Measurements from ENCODE around the gene MRPL3. TPM values are rescaled to one million over a fixed set of nuclear protein-coding genes. Genes with fewer than 3 reads are reported as not detected.
A peak's percentile ranks its signal among the peaks of the same experiment; 100 is the strongest.
"Not testable (repeated sequence)": the region's sequence is repeated elsewhere in the genome, so short reads cannot be mapped to it uniquely, and the experiment has no call there.

Gene MRPL3
- polyA plus RNA-seq, 3 donors, result 108 to 116 (median 109) TPM

DNA sequence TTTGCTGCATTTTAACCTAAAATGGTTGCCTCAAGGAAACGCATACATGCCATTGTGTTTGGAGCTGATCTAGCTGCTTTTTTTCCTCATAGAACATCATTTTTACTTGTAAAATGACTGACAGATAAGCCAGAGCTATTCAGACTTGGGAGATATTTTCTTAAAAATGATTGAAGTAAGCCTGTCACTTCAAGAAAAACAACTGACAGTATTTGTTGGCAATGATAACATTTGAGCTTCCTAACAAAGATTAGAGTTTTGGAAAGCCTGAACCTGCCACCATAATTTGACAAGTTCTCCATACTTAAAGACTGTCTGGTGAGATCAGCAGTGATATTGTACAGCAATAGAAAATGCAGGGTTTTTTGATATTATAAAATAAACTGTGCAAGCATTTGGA lies 27.6 kb upstream of the MRPL3 start:
- DNase-seq, result no peak

- peak; percentile 73 for DNase-seq
Measured at GRCh38 chr3:131526801-131527347, 24.1 kb upstream of the MRPL3 start.

DNA sequence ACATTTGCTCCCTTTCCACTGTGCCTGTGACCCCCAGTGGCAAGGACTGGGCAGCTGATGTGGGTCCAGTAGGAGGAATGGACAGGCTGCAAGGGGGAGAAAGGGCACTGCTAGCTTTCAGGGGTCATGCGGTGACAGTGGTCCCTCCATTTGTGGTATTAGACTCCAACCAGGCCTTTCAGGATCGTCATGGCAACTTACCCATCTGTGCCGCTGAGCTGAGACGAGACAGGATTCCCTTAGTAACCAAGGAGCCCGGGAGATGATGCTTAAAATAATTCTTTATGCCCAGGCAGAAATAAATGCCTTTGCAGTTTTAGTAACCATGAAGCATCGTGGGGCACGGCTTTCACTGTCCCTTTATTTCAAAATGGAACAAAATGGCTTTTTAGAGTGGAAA lies 15.9 kb upstream of the MRPL3 start:
- DNase-seq, result no peak

- DNase-seq, result no peak
Measured at GRCh38 chr3:131505421-131505820, 2.6 kb upstream of the MRPL3 start.

- no peak for DNase-seq
Measured at GRCh38 chr3:131503320-131503635, 507 bp upstream of the MRPL3 start.

DNA sequence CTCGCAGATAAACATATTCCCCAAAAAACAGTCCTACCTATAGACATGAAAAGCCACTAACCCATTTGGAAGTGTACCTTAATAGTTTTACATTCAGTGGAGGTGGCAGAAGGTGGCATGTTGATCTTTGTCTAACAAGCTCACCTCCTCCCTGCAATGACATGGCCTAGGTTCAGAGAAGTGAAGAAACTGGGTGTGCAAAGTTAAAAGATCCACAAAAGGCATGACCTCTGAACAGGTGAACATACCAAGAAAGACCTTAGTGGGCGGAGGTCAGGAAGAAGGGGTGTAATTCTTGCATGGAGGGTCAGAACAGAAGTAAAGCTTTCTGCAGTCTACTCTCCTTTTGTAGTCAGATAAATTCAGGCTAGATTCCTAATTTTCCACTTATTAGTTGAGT lies 822 bp downstream of the MRPL3 start:
- DNase-seq, result no peak

DNA sequence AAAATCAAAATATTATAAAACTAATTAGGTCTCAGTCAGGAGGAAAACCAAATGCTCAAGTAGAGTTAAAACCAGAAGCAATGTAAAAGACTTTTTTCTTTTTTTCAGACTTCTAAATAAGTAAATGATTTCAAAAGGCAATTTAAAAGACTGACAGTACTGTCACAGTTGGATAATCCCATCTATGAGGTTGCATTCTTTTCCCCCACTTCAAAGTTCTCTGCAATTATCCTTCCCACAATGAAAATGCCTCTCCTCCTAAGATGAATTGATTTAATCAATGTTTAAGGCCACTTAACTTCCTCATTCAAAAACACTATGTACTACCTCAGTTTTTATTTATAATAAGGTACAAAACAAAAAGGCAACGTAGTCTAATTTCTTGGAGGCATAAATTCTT lies 8.1 kb downstream of the MRPL3 start:
- peak; percentile 30 for DNase-seq

DNA sequence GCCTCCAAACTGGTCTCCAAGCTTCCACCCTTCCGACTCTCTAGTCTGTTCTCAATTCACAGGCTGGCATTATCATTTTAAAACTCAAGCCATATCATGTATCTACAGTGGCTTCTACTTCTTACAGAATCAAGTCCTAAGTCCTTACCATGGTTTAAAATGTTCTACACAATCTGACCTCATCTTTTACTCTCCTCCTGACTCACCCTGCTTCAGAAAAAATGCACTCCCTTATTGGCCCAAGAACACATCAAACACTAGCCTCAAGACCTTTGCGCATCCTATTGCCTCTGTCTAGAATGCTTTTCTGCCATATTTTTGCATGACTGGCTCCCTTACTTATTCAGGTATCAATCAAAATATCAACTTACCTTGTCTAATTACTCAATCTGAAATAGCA lies 11.0 kb downstream of the MRPL3 start:
- DNase-seq, result no peak

DNA sequence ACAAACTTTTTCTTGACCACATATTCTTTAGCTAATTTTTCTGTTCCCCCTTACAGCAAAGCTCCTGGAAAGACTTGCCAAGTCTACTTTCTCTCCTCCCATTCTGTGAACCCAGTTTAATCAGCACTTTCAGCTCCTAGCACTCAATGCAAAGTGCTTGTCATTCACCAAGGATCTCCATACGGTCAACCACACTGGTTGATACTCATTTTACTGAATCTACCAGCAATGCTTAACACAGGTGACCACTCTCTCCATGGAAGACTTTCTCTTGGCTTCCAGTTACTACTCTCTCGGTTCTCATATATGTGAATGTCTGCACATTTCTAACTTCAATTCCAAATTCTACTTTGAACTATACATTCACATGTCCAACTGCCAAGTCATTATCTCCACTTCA lies 11.7 kb downstream of the MRPL3 start:
- DNase-seq, result no peak

DNA sequence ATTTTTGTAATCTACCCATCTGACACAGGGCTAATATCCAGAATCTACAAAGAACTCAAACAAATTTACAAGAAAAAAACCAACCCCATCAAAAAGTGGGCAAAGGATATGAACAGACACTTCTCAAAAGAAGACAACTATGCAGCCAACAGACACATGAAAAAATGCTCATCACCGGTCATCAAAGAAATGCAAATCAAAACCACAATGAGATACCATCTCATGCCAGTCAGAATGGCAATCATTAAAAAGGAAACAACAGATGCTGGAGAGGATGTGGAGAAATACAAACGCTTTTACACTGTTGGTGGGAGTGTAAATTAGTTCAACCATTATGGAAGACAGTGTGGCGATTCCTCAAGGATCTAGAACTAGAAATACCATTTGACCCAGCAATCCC lies 16.2 kb downstream of the MRPL3 start:
- not testable (repeated sequence) for DNase-seq

- no peak for DNase-seq
Measured at GRCh38 chr3:131485119-131485518, 17.7 kb downstream of the MRPL3 start.

- no peak for DNase-seq
Measured at GRCh38 chr3:131484496-131485111, 18.2 kb downstream of the MRPL3 start.

DNA sequence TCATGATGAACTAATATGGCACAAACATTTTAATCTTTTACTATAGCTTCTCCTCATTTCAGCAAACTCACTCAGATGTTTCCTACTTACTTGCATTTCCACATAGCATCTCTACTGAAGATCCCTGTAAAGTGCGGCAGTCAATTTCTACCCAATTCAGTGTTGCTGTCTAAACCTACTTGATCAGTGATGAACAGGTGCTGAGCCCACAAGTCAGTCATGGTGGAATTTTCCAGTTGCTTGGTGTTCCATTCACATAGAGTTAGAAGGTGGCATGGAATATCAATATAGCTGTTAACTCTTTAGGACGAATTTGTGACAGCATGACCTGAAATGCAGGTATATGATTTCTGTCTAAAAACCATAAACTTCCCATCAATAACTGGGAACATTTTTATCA lies 22.7 kb downstream of the MRPL3 start:
- DNase-seq, result no peak

DNA sequence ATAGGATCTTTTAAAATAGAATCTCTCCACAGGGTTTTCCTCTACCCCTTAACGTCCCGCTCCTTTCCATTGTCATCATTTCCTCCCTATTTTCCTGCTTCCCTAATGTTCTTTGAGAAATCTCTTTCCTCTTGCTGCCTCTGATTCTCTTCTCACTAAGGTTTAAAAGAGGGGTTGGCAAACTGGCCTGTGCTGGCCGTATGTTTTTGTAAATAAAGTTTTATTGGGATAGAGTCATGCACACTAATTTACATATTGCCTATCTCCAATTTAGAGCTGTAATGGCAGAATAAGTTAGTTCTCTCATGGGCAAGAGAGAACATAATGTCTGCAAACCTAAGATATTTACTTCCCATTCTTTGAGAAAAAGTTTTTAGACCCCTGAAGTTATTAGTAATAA lies 25.0 kb downstream of the MRPL3 start:
- no peak for DNase-seq

DNA sequence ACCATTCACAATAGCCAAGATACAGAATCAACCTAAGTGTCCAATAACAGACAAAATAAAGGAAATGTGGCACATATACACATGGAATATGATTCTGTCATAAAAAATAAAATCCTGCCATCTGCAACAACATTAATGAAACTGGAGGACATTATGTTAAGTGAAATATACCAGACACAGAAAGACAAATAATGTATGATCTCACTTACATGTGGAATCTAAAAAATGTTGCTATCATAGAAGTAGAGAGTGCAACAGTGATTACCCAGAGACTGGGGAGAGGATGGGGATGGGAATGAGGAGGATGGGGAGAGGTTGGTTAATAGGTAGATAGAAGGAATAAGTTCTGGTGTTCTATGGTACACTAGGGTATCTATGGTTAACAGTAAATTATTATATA lies 28.7 kb downstream of the MRPL3 start:
- no peak for DNase-seq

- no peak for DNase-seq
Measured at GRCh38 chr3:131470377-131470776, 32.4 kb downstream of the MRPL3 start.

DNA sequence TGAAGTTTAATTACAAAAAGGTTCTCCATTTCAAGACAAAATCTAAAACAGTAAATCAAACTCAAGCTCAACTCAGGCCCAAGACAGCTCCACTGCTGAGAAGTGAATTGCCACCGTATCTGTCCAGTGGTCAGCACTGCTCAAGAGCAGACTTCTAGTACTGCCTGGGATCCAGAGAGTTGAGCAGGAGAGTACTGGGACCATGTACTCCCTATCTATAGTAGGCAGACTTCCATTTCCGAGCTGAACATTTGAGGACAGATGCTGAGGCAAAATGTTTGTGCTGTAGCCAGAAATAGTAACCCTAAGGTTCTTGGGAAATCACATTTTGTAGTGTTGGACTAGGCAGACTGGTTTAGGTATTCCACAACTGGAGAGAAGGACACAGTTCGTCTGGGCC lies 44.1 kb downstream of the MRPL3 start:
- DNase-seq, result no peak

GRCh38 chr3:131457220-131457619 lies 45.6 kb downstream of the MRPL3 start:
- DNase-seq, result no peak

DNA sequence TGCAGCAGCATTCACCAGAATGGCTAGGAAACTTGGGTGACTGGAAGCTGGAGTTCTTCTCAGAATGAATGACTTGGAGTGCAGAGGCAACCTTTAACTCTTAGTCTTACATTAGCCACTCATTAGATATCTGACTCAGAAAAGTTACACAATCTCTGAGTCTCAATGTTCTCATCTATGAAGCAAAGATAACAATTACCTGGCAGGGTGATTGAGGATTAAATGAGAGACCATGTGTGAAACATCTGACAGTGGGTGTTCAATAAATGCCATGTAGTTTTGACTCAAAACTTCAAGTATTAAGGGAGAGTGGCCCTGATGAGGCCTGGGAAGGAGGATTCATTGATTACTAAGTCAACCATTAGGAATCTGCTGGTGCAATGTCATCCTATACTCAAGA lies 48.3 kb downstream of the MRPL3 start:
- no peak for DNase-seq

- DNase-seq, result no peak
Measured at GRCh38 chr3:131453533-131453932, 49.2 kb downstream of the MRPL3 start.

- no peak for DNase-seq
Measured at GRCh38 chr3:131447349-131447748, 55.4 kb downstream of the MRPL3 start.

GRCh38 chr3:131444180-131444579 lies 58.6 kb downstream of the MRPL3 start:
- DNase-seq, result no peak

GRCh38 chr3:131439084-131439483 lies 63.7 kb downstream of the MRPL3 start:
- no peak for DNase-seq

- DNase-seq, result no peak
Measured at GRCh38 chr3:131435000-131435399, 67.8 kb downstream of the MRPL3 start.

- no peak for DNase-seq
Measured at GRCh38 chr3:131432441-131432840, 70.3 kb downstream of the MRPL3 start.

All from renal pelvis (tissue), 4 donors.